GM12878 (cell line): ENCODE data around the gene GMDS. TPM values are rescaled to one million over a fixed set of nuclear protein-coding genes. Genes with fewer than 3 reads are reported as not detected.

Experiments used
- ATAC-seq: fragments of 200-7000 bp; cut with Tn5 transposase; 3 replicates; pipeline ENCODE4 v1.9.1; 2020; ENCODE audit warnings: mild to moderate bottlenecking, moderate library complexity
- BruUV-seq: library from RNA; stranded (reverse); fragments of 400-500 nt; replicated peaks from 2 replicates; lab custom pipeline; 2021; lab: Mats Ljungman, UMichigan
- CTCF ChIA-PET: fragments of 300-600 bp; sonication (Branson Sonifier 250); formaldehyde crosslinking; extraction: SDS; loops from one replicate; lab custom pipeline; 2021; ENCODE audit warnings: inconsistent platforms; lab: Yijun Ruan, JAX
- POLR2A ChIA-PET: fragments of 350-600 bp; formaldehyde crosslinking; extraction: SDS; loops from one replicate; lab custom pipeline; 2021; ENCODE audit warnings: inconsistent platforms; lab: Charles Lee
- RAD21 ChIA-PET: fragments of 300-600 bp; sonication (Branson Sonifier 250); formaldehyde crosslinking; loops from one replicate; lab custom pipeline; 2023; ENCODE audit warnings: antibody characterized with exemption; ENCODE audit not compliant: unreplicated experiment; lab: Charles Lee
- SMC1A ChIA-PET: fragments of 300-600 bp; sonication (Branson Sonifier 250); formaldehyde crosslinking; loops from one replicate; lab custom pipeline; 2023; ENCODE audit not compliant: unreplicated experiment, uncharacterized antibody; lab: Charles Lee
- DNase-seq: peaks from one replicate; pipeline ENCODE4 v3.0.0-alpha.2; 2011; ENCODE audit warnings: low read depth, low spot score
- FAIRE-seq: peaks from 3 replicates; lab custom pipeline; 2011; peaks lifted over from hg19 to GRCh38; lab: Jason Lieb, UNC
- H2AFZ ChIP-seq: 2 replicates; pipeline ENCODE4 v1.6.0; 2011; ENCODE audit warnings: low read depth, low read length, control low read depth; ENCODE audit not compliant: control insufficient read depth
- H3K27ac ChIP-seq: 2 replicates; pipeline ENCODE4 v1.5.1; 2011; ENCODE audit warnings: control low read depth; ENCODE audit not compliant: control insufficient read depth, insufficient read depth
- H3K27me3 ChIP-seq, 2 experiments: replicated peaks in 1 of 2; 2 replicates each; pipeline versions ENCODE4 v1.6.0 to v1.6.1; 2011; ENCODE audit warnings: low read length in 1 of 2; ENCODE audit not compliant: control insufficient read depth in 2 of 2, insufficient read depth in 2 of 2
- H3K36me3 ChIP-seq, 2 experiments: 2 replicates each; pipeline ENCODE4 v1.5.1; 2011; ENCODE audit warnings: low read length in 1 of 2; ENCODE audit not compliant: control insufficient read depth in 2 of 2, insufficient read depth in 2 of 2
- H3K4me1 ChIP-seq: 2 replicates; pipeline ENCODE4 v1.6.1; 2011; ENCODE audit warnings: mild to moderate bottlenecking, low read length, moderate library complexity, mixed read lengths; ENCODE audit not compliant: control insufficient read depth, insufficient read depth
- H3K4me2 ChIP-seq: 2 replicates; pipeline ENCODE4 v1.6.0; 2011; ENCODE audit warnings: control low read depth; ENCODE audit not compliant: control insufficient read depth, insufficient read depth
- H3K4me3 ChIP-seq: fragments of 200-600 bp; sonication (generic); 2 replicates; pipeline ENCODE4 v1.5.1; 2016
- H3K79me2 ChIP-seq: 2 replicates; pipeline ENCODE4 v1.6.0; 2011; ENCODE audit warnings: low read length; ENCODE audit not compliant: control insufficient read depth, insufficient read depth
- H3K9ac ChIP-seq: 2 replicates; pipeline ENCODE4 v1.8.0; 2011; ENCODE audit warnings: low read length, control low read depth, mixed read lengths; ENCODE audit not compliant: control insufficient read depth, insufficient read depth
- H3K9me3 ChIP-seq: replicated peaks from 3 replicates; pipeline ENCODE4 v1.5.1; 2011; ENCODE audit warnings: mild to moderate bottlenecking, low read length; ENCODE audit not compliant: control insufficient read depth, insufficient read depth
- H4K20me1 ChIP-seq: 2 replicates; pipeline ENCODE4 v1.6.0; 2011; ENCODE audit not compliant: control insufficient read depth, insufficient read depth
- ATF7 ChIP-seq: fragments of 450-650 bp; IDR thresholded peaks from 2 replicates; pipeline ENCODE4 v1.6.1; 2016; ENCODE audit warnings: low read depth, mild to moderate bottlenecking
- BACH1 ChIP-seq: fragments of 450-650 bp; IDR thresholded peaks from 2 replicates; pipeline ENCODE4 v1.6.1; 2017; ENCODE audit warnings: mild to moderate bottlenecking, borderline replicate concordance
- CHD1 ChIP-seq: IDR thresholded peaks from 2 replicates; pipeline ENCODE4 v1.6.1; 2012; ENCODE audit warnings: low read depth, low read length, improper control_type of control experiment
- CHD4 ChIP-seq: fragments of 200-600 bp; sonication (generic); IDR thresholded peaks from 2 replicates; pipeline ENCODE4 v1.6.1; 2016; ENCODE audit warnings: mild to moderate bottlenecking
- CREM ChIP-seq: IDR thresholded peaks from 2 replicates; pipeline ENCODE4 v1.6.1; 2014; ENCODE audit warnings: antibody characterized with exemption, low read depth
- DPF2 ChIP-seq: fragments of 450-650 bp; IDR thresholded peaks from 2 replicates; pipeline ENCODE4 v1.6.1; 2017; ENCODE audit warnings: mild to moderate bottlenecking
- ESRRA ChIP-seq: IDR thresholded peaks from 2 replicates; pipeline ENCODE4 v1.6.1; 2012; ENCODE audit warnings: mild to moderate bottlenecking, low read length, improper control_type of control experiment
- EZH2 ChIP-seq: IDR thresholded peaks from 2 replicates; pipeline ENCODE4 v1.6.1; 2012; ENCODE audit warnings: low read depth, mild to moderate bottlenecking, control low read depth, inconsistent platforms, low read length, borderline replicate concordance; ENCODE audit not compliant: control insufficient read depth
- FOS ChIP-seq: IDR thresholded peaks from 3 replicates; pipeline ENCODE4 v1.6.1; 2011; ENCODE audit warnings: borderline replicate concordance; ENCODE audit not compliant: insufficient read length; ENCODE audit errors: extremely low read depth
- IKZF1 ChIP-seq: fragments of 450-650 bp; conservative IDR thresholded peaks from 2 replicates; pipeline ENCODE4 v1.6.1; 2017; ENCODE audit warnings: antibody characterized with exemption, mild to moderate bottlenecking
- JUND ChIP-seq: IDR thresholded peaks from 2 replicates; pipeline ENCODE4 v1.6.1; 2012; ENCODE audit warnings: low read depth, mild to moderate bottlenecking, low read length, improper control_type of control experiment, moderate library complexity
- MLLT1 ChIP-seq: fragments of 450-650 bp; IDR thresholded peaks from 2 replicates; pipeline ENCODE4 v1.6.1; 2016; ENCODE audit warnings: mild to moderate bottlenecking
- MTA2 ChIP-seq: fragments of 450-650 bp; IDR thresholded peaks from 2 replicates; pipeline ENCODE4 v1.6.1; 2016; ENCODE audit warnings: low read depth, mild to moderate bottlenecking, moderate library complexity
- NFXL1 ChIP-seq: fragments of 450-650 bp; IDR thresholded peaks from 2 replicates; pipeline ENCODE4 v1.6.1; 2017; ENCODE audit warnings: antibody characterized with exemption, mild to moderate bottlenecking, borderline replicate concordance
- PKNOX1 ChIP-seq: fragments of 450-650 bp; IDR thresholded peaks from 2 replicates; pipeline ENCODE4 v1.6.1; 2016; ENCODE audit warnings: mild to moderate bottlenecking
- SMAD5 ChIP-seq: IDR thresholded peaks from 2 replicates; pipeline ENCODE4 v1.6.1; 2016; ENCODE audit warnings: antibody characterized with exemption, low read depth
- STAT3 ChIP-seq: IDR thresholded peaks from 2 replicates; pipeline ENCODE4 v1.6.1; 2011; ENCODE audit warnings: low read depth, low read length, improper control_type of control experiment
- TARDBP ChIP-seq: IDR thresholded peaks from 2 replicates; pipeline ENCODE4 v1.6.1; 2016; ENCODE audit warnings: borderline replicate concordance
- TBL1XR1 ChIP-seq: IDR thresholded peaks from 2 replicates; pipeline ENCODE4 v1.6.1; 2012; ENCODE audit warnings: low read depth, low read length, improper control_type of control experiment
- WGBS: methylation state at CpG from one replicate; pipeline ENCODE4 v1.1.6; 2016; ENCODE audit warnings: low lambda C conversion rate; ENCODE audit not compliant: insufficient replicate concordance, insufficient coverage; ENCODE audit errors: missing lambda C conversion rate; 5-methylcytosine and 5-hydroxymethylcytosine counted together
- in situ Hi-C: fragments of 300-500 bp; cut with MboI; formaldehyde crosslinking; loops from 9 replicates; pipeline ENCODE4 v1.14.3; 2018; ENCODE audit warnings: mixed read lengths
- intact Hi-C: fragments of 100-400 bp; cut with micrococcal nuclease; formaldehyde crosslinking; loops from one replicate; pipeline ENCODE4 v1.14.2; 2022; ENCODE audit not compliant: unreplicated experiment
- polyA plus RNA-seq, 11 experiments: library from polyadenylated mRNA; depleted of rRNA in 4 of 11; unstranded in 6 of 11; stranded (reverse) in 5 of 11; fragments of >200 nt; fragmentation: Nextera tagmentation in 4 of 11; fragmentation: Illumina TruSeq in 1 of 11; extraction: Ambion mirVana in 4 of 11; extraction: Trizol in 1 of 11; gene quantifications; 1 replicate in 1 of 11; 2 replicates in 10 of 11; pipeline versions ENCODE4 v1.2.1 to v1.2.3, GENCODE V29; 2011 to 2016; ENCODE audit warnings: inconsistent platforms in 2 of 11, missing spikeins in 2 of 11, low read depth in 1 of 11
- total RNA-seq, 4 experiments: library from RNA; depleted of rRNA in 3 of 4; stranded (reverse); fragments of >200 nt in 3 of 4; fragmentation: Illumina TruSeq in 1 of 4; extraction: Trizol in 1 of 4; gene quantifications; 2 replicates each; pipeline versions ENCODE4 v1.2.1 to v1.2.3, GENCODE V29; 2013 to 2021

GMDS gene
- total and polyA plus RNA-seq, 10 of the 15 experiments (the other 5 are each of a cell fraction or from before 2014, with no cell fraction given) = 0.61 to 53.8 (median 29.3) TPM

GRCh38 chr6:1965596-1966224 lies 279.7 kb downstream of the GMDS start (continued):
- TF ChIP-seq TARDBP = no peak
- TF ChIP-seq, all 136 proteins: peak for 0

- no peak overlapping the region for H3K27ac ChIP-seq
- H3K36me3 ChIP-seq = no peaks in the 10 kb centered on the region
- H3K4me1 ChIP-seq = no peaks in the 10 kb centered on the region
- ChIA-PET RAD21 (no interaction called here), CTCF (no interaction called here), POLR2A (no interaction called here), SMC1A (no interaction called here)
- in situ Hi-C loops = no loop called here
- FAIRE-seq (no peak), DNase-seq (no peak), ATAC-seq (no peak)
- no peaks in the 10 kb centered on the region for H3K79me2 ChIP-seq
- no peak overlapping the region for H2AFZ ChIP-seq
- no peaks in the 10 kb centered on the region for H3K27me3 ChIP-seq
- H3K9ac ChIP-seq = no peak overlapping the region
- H3K4me3 ChIP-seq = no peak overlapping the region
- no peaks in the 10 kb centered on the region for H4K20me1 ChIP-seq
- no peaks in the 10 kb centered on the region for H3K9me3 ChIP-seq
- WGBS = 70% methylated on average over 2 of the region's 2 CpGs
- no peak overlapping the region for H3K4me2 ChIP-seq
- TF ChIP-seq CHD4 (no peak), CHD1 (no peak), MTA2 (no peak), BACH1 (no peak), MLLT1 (no peak), ESRRA (no peak), DPF2 (no peak), ATF7 (no peak), PKNOX1 (no peak), SMAD5 (no peak), EZH2 (no peak), STAT3 (no peak), FOS (no peak), CREM (no peak), JUND (no peak), TBL1XR1 (no peak), IKZF1 (no peak), NFXL1 (no peak)
- intact Hi-C loops = no loop called here
- BruUV-seq = no TSS peak
These were observed 281.8 kb downstream of the GMDS start for GRCh38 chr6:1963596-1963995.
